HEK293T (cell line): ENCODE data around the gene LPAR3.

Source experiments
- CTCF ChIA-PET: fragments of 350-600 bp; formaldehyde crosslinking; extraction: SDS; loops from one replicate; lab custom pipeline; 2021; ENCODE audit warnings: antibody characterized with exemption, inconsistent platforms; lab: Yijun Ruan, JAX
- POLR2A ChIA-PET: fragments of 350-600 bp; formaldehyde crosslinking; extraction: SDS; loops from one replicate; lab custom pipeline; 2020; ENCODE audit warnings: antibody characterized with exemption, inconsistent platforms; lab: Yijun Ruan, JAX
- DNase-seq: peaks from one replicate; pipeline ENCODE4 v3.0.0; 2012; ENCODE audit warnings: mixed read lengths; ENCODE audit errors: extremely low spot score
- ARNT ChIP-seq: fragments of 450-650 bp; IDR thresholded peaks from 2 replicates; pipeline ENCODE4 v1.6.1; 2017; ENCODE audit warnings: mild to moderate bottlenecking
- BHLHE40 ChIP-seq: fragments of 450-650 bp; IDR thresholded peaks from 2 replicates; pipeline ENCODE4 v1.6.1; 2016; ENCODE audit warnings: mild to moderate bottlenecking, moderate library complexity, borderline replicate concordance
- CTBP1 ChIP-seq: fragments of 450-650 bp; IDR thresholded peaks from 2 replicates; pipeline ENCODE4 v1.6.1; 2016; ENCODE audit warnings: borderline replicate concordance
- ELF4 ChIP-seq: fragments of 450-650 bp; IDR thresholded peaks from 2 replicates; pipeline ENCODE4 v1.6.1; 2017; ENCODE audit warnings: antibody characterized with exemption
- FOXA1 ChIP-seq: fragments of 450-650 bp; IDR thresholded peaks from 2 replicates; pipeline ENCODE4 v1.6.1; 2016; ENCODE audit warnings: mild to moderate bottlenecking
- FOXK2 ChIP-seq: fragments of 450-650 bp; IDR thresholded peaks from 2 replicates; pipeline ENCODE4 v1.6.1; 2016; ENCODE audit warnings: mild to moderate bottlenecking
- FOXM1 ChIP-seq: fragments of 450-650 bp; IDR thresholded peaks from 2 replicates; pipeline ENCODE4 v1.6.1; 2017; ENCODE audit warnings: mild to moderate bottlenecking, borderline replicate concordance
- HDGF ChIP-seq: fragments of 450-650 bp; IDR thresholded peaks from 2 replicates; pipeline ENCODE4 v1.6.1; 2017; ENCODE audit warnings: antibody characterized with exemption, borderline replicate concordance
- L3MBTL2 ChIP-seq: fragments of 450-650 bp; conservative IDR thresholded peaks from 2 replicates; pipeline ENCODE4 v1.6.1; 2016; ENCODE audit warnings: mild to moderate bottlenecking
- LEF1 ChIP-seq: fragments of 450-650 bp; IDR thresholded peaks from 2 replicates; pipeline ENCODE4 v1.6.1; 2017; ENCODE audit warnings: mild to moderate bottlenecking, borderline replicate concordance
- NFRKB ChIP-seq: fragments of 450-650 bp; IDR thresholded peaks from 2 replicates; pipeline ENCODE4 v1.6.1; 2016; ENCODE audit warnings: mild to moderate bottlenecking, moderate library complexity
- PKNOX1 ChIP-seq: fragments of 450-650 bp; IDR thresholded peaks from 2 replicates; pipeline ENCODE4 v1.6.1; 2016
- SP1 ChIP-seq: fragments of 450-650 bp; IDR thresholded peaks from 2 replicates; pipeline ENCODE4 v1.6.1; 2017
- SUZ12 ChIP-seq: fragments of 450-650 bp; IDR thresholded peaks from 2 replicates; pipeline ENCODE4 v1.6.1; 2016; ENCODE audit warnings: mild to moderate bottlenecking
- TARDBP ChIP-seq: fragments of 450-650 bp; IDR thresholded peaks from 2 replicates; pipeline ENCODE4 v1.6.1; 2016
- ZNF384 ChIP-seq: fragments of 450-650 bp; IDR thresholded peaks from 2 replicates; pipeline ENCODE4 v1.6.1; 2016

The LPAR3 gene

GRCh38 chr1:84896279-84896678 is 3.3 kb upstream of the LPAR3 start:
- no peak for TF ChIP-seq LEF1
- TF ChIP-seq NFRKB: no peak
- no peak for TF ChIP-seq SUZ12
- TF ChIP-seq CTBP1: no peak
- no peak for TF ChIP-seq ARNT
- no peak for TF ChIP-seq L3MBTL2
- TF ChIP-seq FOXK2: no peak
- no peak for TF ChIP-seq SP1
- TF ChIP-seq HDGF: no peak
- no peak for TF ChIP-seq BHLHE40
- no peak for TF ChIP-seq PKNOX1
- TF ChIP-seq ELF4: no peak
- no peak for TF ChIP-seq FOXM1
- no peak for TF ChIP-seq FOXA1
- TF ChIP-seq ZNF384: no peak
- no peak for TF ChIP-seq TARDBP
- ChIA-PET CTCF (interaction anchor here (0.6 to 1.9 kb wide), 4 partner anchors 25 to 114 kb away, joined by 3 to 5 read pairs (median 4); no protein-coding TSS in a partner anchor), POLR2A (no interaction called here)
- DNase-seq: no peak

- CTCF ChIA-PET: no interaction called here
- POLR2A ChIA-PET: no interaction called here
- TF ChIP-seq BHLHE40: no peak
- no peak for DNase-seq
Observed at GRCh38 chr1:84890566-84890965, 2.4 kb downstream of the LPAR3 start.

- POLR2A ChIA-PET: no interaction called here
- CTCF ChIA-PET: no interaction called here
- TF ChIP-seq ARNT: no peak
- no peak for TF ChIP-seq CTBP1
- no peak for TF ChIP-seq FOXA1
- TF ChIP-seq TARDBP: no peak
- no peak for TF ChIP-seq SP1
- no peak for TF ChIP-seq HDGF
- TF ChIP-seq FOXM1: no peak
- no peak for TF ChIP-seq FOXK2
- no peak for TF ChIP-seq ELF4
- no peak for TF ChIP-seq PKNOX1
- TF ChIP-seq BHLHE40: no peak
- no peak for TF ChIP-seq LEF1
- TF ChIP-seq ZNF384: no peak
- no peak for TF ChIP-seq NFRKB
- TF ChIP-seq L3MBTL2: no peak
- DNase-seq: no peak
Observed at GRCh38 chr1:84889437-84889836, 3.6 kb downstream of the LPAR3 start.

GRCh38 chr1:84888753-84889152 is 4.3 kb downstream of the LPAR3 start:
- TF ChIP-seq ELF4 (no peak), FOXK2 (no peak), HDGF (no peak), FOXA1 (no peak), SUZ12 (no peak), LEF1 (no peak), NFRKB (no peak), TARDBP (no peak), L3MBTL2 (no peak), ARNT (no peak), ZNF384 (no peak), FOXM1 (no peak), CTBP1 (no peak), SP1 (no peak), BHLHE40 (no peak), PKNOX1 (no peak)
- CTCF ChIA-PET: interaction anchor here (1.2 kb wide), 1 partner anchor 56 kb away, joined by 3 read pairs; no protein-coding TSS in a partner anchor
- POLR2A ChIA-PET: no interaction called here
- DNase-seq: no peak

- POLR2A ChIA-PET: no interaction called here
Observed at GRCh38 chr1:84887261-84887934, 5.6 kb downstream of the LPAR3 start.

More at GRCh38 chr1:84887261-84887934, 5.6 kb downstream of the LPAR3 start:
- CTCF ChIA-PET: no interaction called here
- DNase-seq: no peak
- no peak for TF ChIP-seq CTBP1
- no peak for TF ChIP-seq ARNT
- TF ChIP-seq SP1: no peak
- no peak for TF ChIP-seq FOXA1
- TF ChIP-seq SUZ12: no peak
- TF ChIP-seq BHLHE40: no peak
- no peak for TF ChIP-seq PKNOX1
- no peak for TF ChIP-seq NFRKB
- TF ChIP-seq HDGF: no peak
- TF ChIP-seq FOXM1: no peak
- no peak for TF ChIP-seq FOXK2
- TF ChIP-seq ZNF384: no peak
- TF ChIP-seq L3MBTL2: no peak
- no peak for TF ChIP-seq TARDBP
- TF ChIP-seq ELF4: no peak
- no peak for TF ChIP-seq LEF1
